Measurements from ENCODE around the gene SETD2.

- TF ChIP-seq CTCF (IDR thresholded peaks at IDR 0.05; ENCODE audit: low read depth, low read length, poor library complexity, severe bottlenecking), result no peak
- no peak for TF ChIP-seq EZH2phosphoT487 (IDR thresholded peaks at IDR 0.05; ENCODE audit: borderline replicate concordance, low read length)
These were observed 122.8 kb downstream of the SETD2 start for GRCh38 chr3:47041114-47041513.

Measured in DOHH2 (cell line).